ENCODE results near the gene CHRNA5.

CHRNA5 gene

DNA sequence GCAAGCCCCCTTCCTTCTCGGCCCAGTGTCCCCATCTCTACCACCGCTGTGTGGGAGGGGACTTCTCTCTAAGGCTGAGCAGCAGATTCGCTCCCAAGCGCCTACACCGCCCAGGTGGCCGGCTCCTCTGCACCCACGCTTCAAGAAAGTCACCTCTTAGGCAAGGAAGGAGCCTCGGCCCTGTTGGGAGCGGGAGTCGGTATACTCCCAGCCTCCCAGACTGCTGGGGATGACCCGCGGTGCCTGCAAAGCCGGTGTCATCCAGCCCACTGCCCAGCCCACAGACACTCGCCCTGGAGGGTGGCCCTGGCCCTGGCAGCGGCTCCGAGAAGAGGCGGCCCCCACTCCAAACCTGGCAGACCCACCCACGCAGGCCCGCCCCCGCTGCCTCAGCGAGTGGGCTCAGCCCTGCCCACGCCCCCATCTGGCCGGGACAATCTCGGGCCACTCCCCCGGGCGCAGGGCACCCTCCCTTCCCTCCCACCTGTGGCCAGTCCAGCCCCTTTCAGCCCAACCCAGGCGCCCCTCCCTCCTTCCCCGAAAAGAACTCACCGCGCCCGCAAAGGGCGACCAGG, 75.3 kb downstream of the CHRNA5 start:
- DNase-seq (ENCODE audit: low read depth in 2 of 2), result no peak

DNA sequence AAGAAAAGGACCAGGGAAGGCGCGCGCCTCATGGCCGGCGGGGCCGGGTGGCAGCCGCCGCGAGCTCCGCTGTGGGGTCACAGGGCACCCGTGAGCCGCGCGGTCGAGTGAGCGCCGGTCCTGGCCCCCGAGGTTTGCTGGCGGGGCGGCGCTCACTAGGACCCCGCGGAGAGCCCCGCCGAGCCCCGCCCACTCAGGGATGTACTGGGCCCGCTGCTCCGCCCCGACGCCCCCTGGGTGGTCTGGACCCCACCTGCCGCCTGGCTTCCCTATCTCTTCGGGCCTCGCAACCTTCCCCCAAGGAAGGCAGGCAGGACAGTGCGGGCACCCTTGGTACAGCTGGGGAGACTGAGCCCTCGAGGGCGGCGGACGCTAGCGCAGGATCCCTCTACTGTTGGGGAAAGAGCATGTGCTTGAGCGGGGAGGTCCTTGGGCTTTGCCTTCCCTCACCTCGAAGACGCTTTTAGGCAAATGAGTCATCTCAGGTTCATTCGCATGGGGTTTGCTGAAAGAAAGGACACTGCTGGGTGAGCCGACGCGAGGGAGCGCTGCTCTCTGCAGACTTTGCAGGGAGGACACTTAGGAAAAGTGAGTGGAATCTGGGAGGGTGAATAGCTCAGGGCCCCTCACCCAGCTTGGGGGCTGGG, 75.9 kb downstream of the CHRNA5 start, which contains the start of gene CHRNB4:
Gene CHRNB4 (minus strand): TSS at position 109 of the 647 bp plus-strand sequence. CDS start 77 bp downstream, at position 32.
- DNase-seq (ENCODE audit: low read depth in 2 of 2), result peak in 1 of 2 donors; percentile 12

DNA sequence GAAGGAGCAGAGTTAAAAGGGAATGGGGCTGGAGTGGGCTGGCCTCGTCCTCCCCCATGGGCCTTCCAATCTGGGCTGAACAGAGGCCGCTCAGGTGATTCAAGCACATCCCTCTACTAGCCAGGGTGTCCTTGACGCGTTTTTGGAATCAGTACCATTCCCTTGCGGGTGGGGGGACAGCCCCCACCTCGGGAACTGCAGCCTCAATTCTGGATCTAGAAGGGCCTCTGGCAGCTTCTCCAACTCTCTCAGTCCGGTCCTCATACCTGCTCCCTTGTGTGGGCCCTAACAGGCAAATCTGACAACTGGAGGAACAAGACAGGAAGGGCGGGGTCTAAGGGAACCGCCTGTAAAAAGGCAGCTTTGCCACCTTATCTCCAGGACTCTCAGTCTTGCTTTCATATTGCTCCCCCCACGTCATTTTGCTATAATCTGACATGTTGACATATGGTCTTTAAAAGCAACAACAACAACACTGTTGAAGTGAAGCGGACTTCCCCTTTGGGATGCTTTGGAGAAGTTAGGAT, 76.5 kb downstream of the CHRNA5 start:
- DNase-seq (ENCODE audit: low read depth in 2 of 2), result no peak

DNA sequence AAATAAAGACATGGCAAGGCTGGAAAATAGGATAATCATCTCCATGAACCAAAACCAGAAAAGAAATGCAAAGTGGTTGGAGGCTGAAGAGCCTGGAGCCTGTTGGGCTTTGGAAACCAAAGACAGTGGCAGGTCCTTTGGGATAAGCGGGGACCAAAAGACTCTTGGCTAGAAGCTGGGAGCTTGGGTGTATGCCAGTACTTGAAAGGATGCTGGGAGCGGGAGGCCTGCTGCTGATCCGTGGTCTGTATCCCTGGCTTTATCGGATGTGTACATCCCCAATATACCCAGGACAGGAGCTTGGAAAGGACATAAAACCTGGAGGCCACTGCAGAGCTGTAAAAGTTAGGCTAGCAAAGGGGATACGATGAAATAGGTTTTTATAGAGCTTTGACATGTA, 77.0 kb downstream of the CHRNA5 start:
- no peak for DNase-seq (ENCODE audit: low read depth in 2 of 2)
